Measurements from ENCODE around the gene AMPD1. TPM values are rescaled to one million over a fixed set of nuclear protein-coding genes. Genes with fewer than 3 reads are reported as not detected.

The AMPD1 gene
- polyA plus RNA-seq, 1 of the 3 experiments (the other 2 are of a cell fraction), result not detected

GRCh38 chr1:114692947-114693346 is 2.4 kb downstream of the AMPD1 start:
- TF ChIP-seq REST (IDR thresholded peaks at IDR 0.05; ENCODE audit: low read depth, low read length), result no peak
- TF ChIP-seq MAX (IDR thresholded peaks at IDR 0.05; ENCODE audit: low read depth), result no peak
- no peak for TF ChIP-seq USF2 (IDR thresholded peaks at IDR 0.05; ENCODE audit: borderline replicate concordance, low read depth, low read length)
- no peak for TF ChIP-seq MEF2A (IDR thresholded peaks at IDR 0.05; ENCODE audit: borderline replicate concordance, low read depth)
- no peak for TF ChIP-seq EZH2phosphoT487 (IDR thresholded peaks at IDR 0.05; ENCODE audit: borderline replicate concordance, low read depth)
- no peak for TF ChIP-seq ZBTB33 (IDR thresholded peaks at IDR 0.05; ENCODE audit: borderline replicate concordance, low read depth)
- no peak for TF ChIP-seq TCF12 (IDR thresholded peaks at IDR 0.05)
- TF ChIP-seq EP300 (IDR thresholded peaks at IDR 0.05; ENCODE audit: borderline replicate concordance in 1 of 2, low read depth in 1 of 2, low read length in 1 of 2), result no peak
- TF ChIP-seq TAF1 (IDR thresholded peaks at IDR 0.05; ENCODE audit: borderline replicate concordance, low read depth, low read length), result no peak
- no peak for TF ChIP-seq USF1 (IDR thresholded peaks at IDR 0.05; ENCODE audit: borderline replicate concordance, low read depth)
- Histone ChIP-seq H3K4me2 (no peak overlapping the region), H3K4me1 (ENCODE audit: control insufficient read depth in 1 of 2, insufficient read depth in 2 of 2, low read depth in 1 of 2, low read length in 1 of 2) (no peaks in the 10 kb centered on the region), H3F3A (replicated peaks; ENCODE audit: insufficient read depth) (no peaks in the 10 kb centered on the region), H3K9ac (no peak overlapping the region), H3K36me3 (replicated peaks in 1 of 2; ENCODE audit: control insufficient read depth in 1 of 2, insufficient read depth in 2 of 2, low read length in 1 of 2) (no peaks in the 10 kb centered on the region), H2AFZ (ENCODE audit: low read depth) (no peak overlapping the region), H3K4me3 (ENCODE audit: low read depth in 2 of 2, low read length in 1 of 2) (no peak overlapping the region), H3K79me2 (ENCODE audit: insufficient read depth) (no peaks in the 10 kb centered on the region), H3K27me3 (ENCODE audit: insufficient read depth) (peaks cover 19% of the 10 kb centered on the region; the same call in 1 of the 2 replicates), H3K9me3 (no peaks in the 10 kb centered on the region), H4K20me1 (ENCODE audit: insufficient read depth) (no peaks in the 10 kb centered on the region), H3K9me2 (no peaks in the 10 kb centered on the region), H3K27ac (ENCODE audit: low read depth in 2 of 2, low read length in 1 of 2) (no peak overlapping the region)
- ChIA-PET POLR2A (no interaction called here), CTCF (interaction anchor here (1.5 kb wide), 1 partner anchor 346 kb away, joined by 4 read pairs; no protein-coding TSS in a partner anchor)
- WGBS (ENCODE audit: low lambda C conversion rate), result 53% methylated on average over 3 of the region's 3 CpGs
- no peak for DNase-seq
